WERI-Rb-1 (cell line): ENCODE measurements around the gene GATAD2A.
"Not testable (repeated sequence)": the region's sequence is repeated elsewhere in the genome, so short reads cannot be mapped to it uniquely, and the experiment has no call there.

Source experiments
- DNase-seq: peaks from one replicate; pipeline ENCODE4 v3.0.0-alpha.2; 2020
- H3K27ac ChIP-seq: fragments of 250-450 bp; sonication (Bioruptor Pico); 2 replicates; pipeline ENCODE4 v1.5.1; 2020; ENCODE audit warnings: mild to moderate bottlenecking, moderate library complexity
- H3K27me3 ChIP-seq: fragments of 250-450 bp; sonication (Bioruptor Pico); 2 replicates; pipeline ENCODE4 v1.5.1; 2021; ENCODE audit warnings: mild to moderate bottlenecking, low read depth, moderate library complexity; ENCODE audit not compliant: insufficient read depth, severe bottlenecking
- H3K36me3 ChIP-seq: fragments of 250-450 bp; sonication (Bioruptor Pico); 2 replicates; pipeline ENCODE4 v1.5.1; 2020; ENCODE audit warnings: mild to moderate bottlenecking, moderate library complexity
- H3K4me3 ChIP-seq: 2 replicates; pipeline ENCODE4 v1.5.1; 2011; ENCODE audit warnings: low read depth, mild to moderate bottlenecking, control low read depth, low read length
- H3K9me3 ChIP-seq: fragments of 250-450 bp; sonication (Bioruptor Pico); 2 replicates; pipeline ENCODE4 v1.5.1; 2021; ENCODE audit warnings: mild to moderate bottlenecking, moderate library complexity; ENCODE audit not compliant: severe bottlenecking
- CTCF ChIP-seq: IDR thresholded peaks from 2 replicates; pipeline ENCODE4 v1.5.1; 2011; ENCODE audit warnings: low read depth, mild to moderate bottlenecking, control low read depth, inconsistent platforms, low read length

Gene GATAD2A

GRCh38 chr19:19451429-19452242, 46.2 kb downstream of the GATAD2A start:
- TF ChIP-seq CTCF, result no peak
- no peaks in the 10 kb centered on the region; the same call in 1 of the 2 replicates for H3K36me3 ChIP-seq
- H3K27ac ChIP-seq, result no peak overlapping the region

GRCh38 chr19:19452243-19453124, 47.0 kb downstream of the GATAD2A start:
- Histone ChIP-seq H3K27ac (no peak overlapping the region), H3K27me3 (no peaks in the 10 kb centered on the region), H3K36me3 (peaks cover 7% of the 10 kb centered on the region), H3K4me3 (no peak overlapping the region), H3K9me3 (no peaks in the 10 kb centered on the region)
- no peak for DNase-seq
- TF ChIP-seq CTCF, result no peak

More at GRCh38 chr19:19451429-19452242, 46.2 kb downstream of the GATAD2A start:
- Histone ChIP-seq H3K27me3 (no peaks in the 10 kb centered on the region), H3K9me3 (no peaks in the 10 kb centered on the region), H3K4me3 (no peak overlapping the region)
- DNase-seq, result no peak

GRCh38 chr19:19453125-19453454, 47.6 kb downstream of the GATAD2A start:
- H3K36me3 ChIP-seq, result peaks cover 8% of the 10 kb centered on the region
- no peak for TF ChIP-seq CTCF
- H3K9me3 ChIP-seq, result no peaks in the 10 kb centered on the region
- H3K4me3 ChIP-seq, result no peak overlapping the region
- DNase-seq, result no peak
- H3K27ac ChIP-seq, result no peak overlapping the region
- no peaks in the 10 kb centered on the region for H3K27me3 ChIP-seq

- H3K36me3 ChIP-seq, result peaks cover 13% of the 10 kb centered on the region
- DNase-seq, H3K9me3 ChIP-seq, H3K27ac ChIP-seq, H3K27me3 ChIP-seq, H3K4me3 ChIP-seq: not testable (repeated sequence)
Measured at GRCh38 chr19:19455166-19455919, 49.9 kb downstream of the GATAD2A start.

GRCh38 chr19:19457671-19458070, 52.2 kb downstream of the GATAD2A start:
- H3K27ac ChIP-seq, result no peak overlapping the region; the same call in 1 of the 2 replicates
- H3K9me3 ChIP-seq, result no peaks in the 10 kb centered on the region
- H3K4me3 ChIP-seq, result no peak overlapping the region
- no peaks in the 10 kb centered on the region for H3K27me3 ChIP-seq
- DNase-seq, result no peak
- peaks cover 13% of the 10 kb centered on the region for H3K36me3 ChIP-seq
- TF ChIP-seq CTCF, result no peak
